ENCODE data around the gene RAPGEF4.

GRCh38 chr2:172724724-172725123 lies 10.9 kb upstream of the RAPGEF4 start:
- TF ChIP-seq CTCF (IDR thresholded peaks at IDR 0.05), result no peak
- no peak for TF ChIP-seq EP300 (IDR thresholded peaks at IDR 0.05)
- no peak for TF ChIP-seq POLR2A (IDR thresholded peaks at IDR 0.05)

Measured in stomach (tissue), 4 donors.